ENCODE results near the gene ARHGEF28.

ARHGEF28 gene

GRCh38 chr5:73739650-73740049 is 113.7 kb downstream of the ARHGEF28 start:
- no peak for DNase-seq (ENCODE audit: low read depth, low spot score)
- Histone ChIP-seq H3K27me3 (ENCODE audit: insufficient read depth, insufficient read length) (no peaks in the 10 kb centered on the region), H3K4me1 (ENCODE audit: insufficient read depth, insufficient read length) (no peaks in the 10 kb centered on the region), H3K9me3 (ENCODE audit: insufficient read depth, low read length) (no peaks in the 10 kb centered on the region), H3K4me3 (ENCODE audit: insufficient read length, low read depth) (no peak overlapping the region), H3K36me3 (ENCODE audit: insufficient read depth, insufficient read length, low read length) (no peaks in the 10 kb centered on the region), H3K9ac (ENCODE audit: insufficient read length, low read depth) (no peak overlapping the region)
- TF ChIP-seq SUZ12 (IDR thresholded peaks at IDR 0.05; ENCODE audit: extremely low read depth, insufficient read depth, insufficient read length), result no peak
- TF ChIP-seq ZNF274 (IDR thresholded peaks at IDR 0.05; ENCODE audit: low read depth, low read length), result no peak
- no peak for TF ChIP-seq YY1 (IDR thresholded peaks at IDR 0.05; ENCODE audit: insufficient read depth, insufficient read length)

GRCh38 chr5:73740274-73740790 is 114.3 kb downstream of the ARHGEF28 start:
- Histone ChIP-seq H3K27me3 (ENCODE audit: insufficient read depth, insufficient read length) (no peaks in the 10 kb centered on the region), H3K4me1 (ENCODE audit: insufficient read depth, insufficient read length) (no peaks in the 10 kb centered on the region), H3K9me3 (ENCODE audit: insufficient read depth, low read length) (no peaks in the 10 kb centered on the region), H3K4me3 (ENCODE audit: insufficient read length, low read depth) (no peak overlapping the region), H3K9ac (ENCODE audit: insufficient read length, low read depth) (no peak overlapping the region), H3K36me3 (ENCODE audit: insufficient read depth, insufficient read length, low read length) (no peaks in the 10 kb centered on the region)
- TF ChIP-seq ZNF274 (IDR thresholded peaks at IDR 0.05; ENCODE audit: low read depth, low read length) (no peak), SUZ12 (IDR thresholded peaks at IDR 0.05; ENCODE audit: extremely low read depth, insufficient read depth, insufficient read length) (no peak)
- no peak for DNase-seq (ENCODE audit: low read depth, low spot score)

GRCh38 chr5:73743161-73743560 is 117.2 kb downstream of the ARHGEF28 start:
- Histone ChIP-seq H3K4me3 (ENCODE audit: insufficient read length, low read depth) (no peak overlapping the region), H3K4me1 (ENCODE audit: insufficient read depth, insufficient read length) (no peaks in the 10 kb centered on the region), H3K36me3 (ENCODE audit: insufficient read depth, insufficient read length, low read length) (no peaks in the 10 kb centered on the region), H3K27me3 (ENCODE audit: insufficient read depth, insufficient read length) (no peaks in the 10 kb centered on the region), H3K9me3 (ENCODE audit: insufficient read depth, low read length) (no peaks in the 10 kb centered on the region), H3K9ac (ENCODE audit: insufficient read length, low read depth) (no peak overlapping the region)
- no peak for TF ChIP-seq ZNF274 (IDR thresholded peaks at IDR 0.05; ENCODE audit: low read depth, low read length)
- no peak for DNase-seq (ENCODE audit: low read depth, low spot score)

GRCh38 chr5:73745836-73746235 is 119.8 kb downstream of the ARHGEF28 start:
- no peak overlapping the region for H3K4me3 ChIP-seq (ENCODE audit: insufficient read length, low read depth)
- H3K9ac ChIP-seq (ENCODE audit: insufficient read length, low read depth), result no peak overlapping the region
- H3K4me1 ChIP-seq (ENCODE audit: insufficient read depth, insufficient read length), result no peaks in the 10 kb centered on the region
- no peaks in the 10 kb centered on the region for H3K27me3 ChIP-seq (ENCODE audit: insufficient read depth, insufficient read length)
- no peaks in the 10 kb centered on the region for H3K36me3 ChIP-seq (ENCODE audit: insufficient read depth, insufficient read length, low read length)
- DNase-seq (ENCODE audit: low read depth, low spot score), result no peak
- TF ChIP-seq ZNF274 (IDR thresholded peaks at IDR 0.05; ENCODE audit: low read depth, low read length) (no peak), SUZ12 (IDR thresholded peaks at IDR 0.05; ENCODE audit: extremely low read depth, insufficient read depth, insufficient read length) (no peak), YY1 (IDR thresholded peaks at IDR 0.05; ENCODE audit: insufficient read depth, insufficient read length) (no peak)
- H3K9me3 ChIP-seq (ENCODE audit: insufficient read depth, low read length), result no peaks in the 10 kb centered on the region

- no peak overlapping the region for H3K4me3 ChIP-seq (ENCODE audit: insufficient read length, low read depth)
- no peaks in the 10 kb centered on the region for H3K9me3 ChIP-seq (ENCODE audit: insufficient read depth, low read length)
- no peak for DNase-seq (ENCODE audit: low read depth, low spot score)
- H3K9ac ChIP-seq (ENCODE audit: insufficient read length, low read depth), result no peak overlapping the region
- H3K27me3 ChIP-seq (ENCODE audit: insufficient read depth, insufficient read length), result no peaks in the 10 kb centered on the region
- H3K4me1 ChIP-seq (ENCODE audit: insufficient read depth, insufficient read length), result no peaks in the 10 kb centered on the region
- no peak for TF ChIP-seq YY1 (IDR thresholded peaks at IDR 0.05; ENCODE audit: insufficient read depth, insufficient read length)
- TF ChIP-seq ZNF274 (IDR thresholded peaks at IDR 0.05; ENCODE audit: low read depth, low read length), result no peak
- no peak for TF ChIP-seq SUZ12 (IDR thresholded peaks at IDR 0.05; ENCODE audit: extremely low read depth, insufficient read depth, insufficient read length)
- H3K36me3 ChIP-seq (ENCODE audit: insufficient read depth, insufficient read length, low read length), result no peaks in the 10 kb centered on the region
These were observed 120.6 kb downstream of the ARHGEF28 start for GRCh38 chr5:73746608-73747007.

- no peak for TF ChIP-seq ZNF274 (IDR thresholded peaks at IDR 0.05; ENCODE audit: low read depth, low read length)
- no peak for TF ChIP-seq SUZ12 (IDR thresholded peaks at IDR 0.05; ENCODE audit: extremely low read depth, insufficient read depth, insufficient read length)
- TF ChIP-seq YY1 (IDR thresholded peaks at IDR 0.05; ENCODE audit: insufficient read depth, insufficient read length), result no peak
- H3K4me3 ChIP-seq (ENCODE audit: insufficient read length, low read depth), result no peak overlapping the region
- no peaks in the 10 kb centered on the region for H3K36me3 ChIP-seq (ENCODE audit: insufficient read depth, insufficient read length, low read length)
- DNase-seq (ENCODE audit: low read depth, low spot score), result no peak
- H3K9ac ChIP-seq (ENCODE audit: insufficient read length, low read depth), result no peak overlapping the region
- H3K9me3 ChIP-seq (ENCODE audit: insufficient read depth, low read length), result no peaks in the 10 kb centered on the region
- no peaks in the 10 kb centered on the region for H3K4me1 ChIP-seq (ENCODE audit: insufficient read depth, insufficient read length)
- H3K27me3 ChIP-seq (ENCODE audit: insufficient read depth, insufficient read length), result no peaks in the 10 kb centered on the region
These were observed 121.8 kb downstream of the ARHGEF28 start for GRCh38 chr5:73747696-73748380.

GRCh38 chr5:73748510-73749400 is 122.8 kb downstream of the ARHGEF28 start:
- no peaks in the 10 kb centered on the region for H3K4me1 ChIP-seq (ENCODE audit: insufficient read depth, insufficient read length)
- no peak overlapping the region for H3K4me3 ChIP-seq (ENCODE audit: insufficient read length, low read depth)
- H3K9ac ChIP-seq (ENCODE audit: insufficient read length, low read depth), result no peak overlapping the region
- no peak for DNase-seq (ENCODE audit: low read depth, low spot score)
- no peaks in the 10 kb centered on the region for H3K27me3 ChIP-seq (ENCODE audit: insufficient read depth, insufficient read length)
- H3K9me3 ChIP-seq (ENCODE audit: insufficient read depth, low read length), result no peaks in the 10 kb centered on the region
- no peaks in the 10 kb centered on the region for H3K36me3 ChIP-seq (ENCODE audit: insufficient read depth, insufficient read length, low read length)
- no peak for TF ChIP-seq ZNF274 (IDR thresholded peaks at IDR 0.05; ENCODE audit: low read depth, low read length)
- no peak for TF ChIP-seq YY1 (IDR thresholded peaks at IDR 0.05; ENCODE audit: insufficient read depth, insufficient read length)
